Tongue (tissue), 2 donors: Measurements from ENCODE around the gene CKMT1A. TPM values are rescaled to one million over a fixed set of nuclear protein-coding genes. Genes with fewer than 3 reads are reported as not detected.
"Not testable (repeated sequence)": the region's sequence is repeated elsewhere in the genome, so short reads cannot be mapped to it uniquely, and the experiment has no call there.

Experiments
- DNase-seq: peaks from one replicate; pipeline ENCODE4 v3.0.0-alpha.2; 2015
- total RNA-seq: library from RNA; depleted of rRNA; stranded (reverse); fragments of >200 nt; gene quantifications from one replicate; pipeline ENCODE4 v1.2.3, GENCODE V29; 2014

Gene CKMT1A
- total RNA-seq: 0.31 TPM

- DNase-seq: not testable (repeated sequence)
Measured at GRCh38 chr15:43693148-43694022, at the start of gene CKMT1A. Gene CKMT1A (plus strand): TSS chr15:43693859. CDS start chr15:43694051, 192 bp downstream.

- DNase-seq: no peak
Measured at GRCh38 chr15:43648649-43649429, 44.8 kb upstream of the CKMT1A start, which contains the start of gene CATSPER2. Gene CATSPER2 (minus strand): TSS chr15:43648844. CDS start chr15:43648061, 783 bp downstream.

GRCh38 chr15:43649430-43649926, 44.2 kb upstream of the CKMT1A start:
- DNase-seq: not testable (repeated sequence)

GRCh38 chr15:43659727-43660126, 33.9 kb upstream of the CKMT1A start:
- not testable (repeated sequence) for DNase-seq

GRCh38 chr15:43662293-43662692, 31.4 kb upstream of the CKMT1A start:
- not testable (repeated sequence) for DNase-seq

GRCh38 chr15:43663333-43663732, 30.3 kb upstream of the CKMT1A start:
- DNase-seq: not testable (repeated sequence)

GRCh38 chr15:43666177-43666576, 27.5 kb upstream of the CKMT1A start:
- not testable (repeated sequence) for DNase-seq

GRCh38 chr15:43674175-43674574, 19.5 kb upstream of the CKMT1A start:
- DNase-seq: not testable (repeated sequence)

GRCh38 chr15:43689604-43690301, 3.9 kb upstream of the CKMT1A start:
- not testable (repeated sequence) for DNase-seq

- not testable (repeated sequence) for DNase-seq
Measured at GRCh38 chr15:43692679-43693078, 980 bp upstream of the CKMT1A start.

- DNase-seq: peak; percentile 13
Measured at GRCh38 chr15:43702174-43702573, 8.5 kb downstream of the CKMT1A start.

- DNase-seq: no peak
Measured at GRCh38 chr15:43702701-43703424, 9.2 kb downstream of the CKMT1A start.

GRCh38 chr15:43710431-43711131, 16.9 kb downstream of the CKMT1A start:
- DNase-seq: not testable (repeated sequence)

GRCh38 chr15:43723151-43723550, 29.5 kb downstream of the CKMT1A start:
- no peak for DNase-seq

GRCh38 chr15:43726306-43726705, 32.6 kb downstream of the CKMT1A start:
- not testable (repeated sequence) for DNase-seq

- DNase-seq: not testable (repeated sequence)
Measured at GRCh38 chr15:43728053-43728725, 34.5 kb downstream of the CKMT1A start.

GRCh38 chr15:43735416-43735815, 41.8 kb downstream of the CKMT1A start:
- DNase-seq: no peak

- peak; percentile 96 for DNase-seq
Measured at GRCh38 chr15:43746245-43746902, 52.7 kb downstream of the CKMT1A start, which contains the start of gene PDIA3. Gene PDIA3 (plus strand): TSS chr15:43746438. CDS start chr15:43746540, 102 bp downstream.

- DNase-seq: peak; percentile 20
Measured at GRCh38 chr15:43746903-43747309, 53.2 kb downstream of the CKMT1A start.
